Inferior parietal cortex (tissue), 1 donor: Measurements from ENCODE around the gene SLC4A9.
"Not testable (repeated sequence)": the region's sequence is repeated elsewhere in the genome, so short reads cannot be mapped to it uniquely, and the experiment has no call there.

Experiments
- DNase-seq: peaks from one replicate; pipeline ENCODE4 v3.0.0-alpha.2; 2016; ENCODE audit errors: extremely low spot score

Gene SLC4A9

GRCh38 chr5:140338336-140338735, 21.7 kb upstream of the SLC4A9 start:
- DNase-seq: no peak

- no peak for DNase-seq
These were observed 21.1 kb upstream of the SLC4A9 start for GRCh38 chr5:140338908-140339307.

- DNase-seq: no peak
These were observed 20.4 kb upstream of the SLC4A9 start for GRCh38 chr5:140339636-140340035.

- DNase-seq: no peak
These were observed 19.3 kb upstream of the SLC4A9 start for GRCh38 chr5:140340605-140341121.

- peak; percentile 64 for DNase-seq
These were observed 18.4 kb upstream of the SLC4A9 start for GRCh38 chr5:140341591-140341990.

- no peak for DNase-seq
These were observed 17.7 kb upstream of the SLC4A9 start for GRCh38 chr5:140342287-140342686.

GRCh38 chr5:140342896-140343295, 17.1 kb upstream of the SLC4A9 start:
- DNase-seq: no peak

- not testable (repeated sequence) for DNase-seq
These were observed 16.1 kb upstream of the SLC4A9 start for GRCh38 chr5:140343849-140344248.

GRCh38 chr5:140344683-140345423, 15.1 kb upstream of the SLC4A9 start:
- no peak for DNase-seq

GRCh38 chr5:140345919-140346347, 14.1 kb upstream of the SLC4A9 start:
- DNase-seq: peak; percentile 53

GRCh38 chr5:140346348-140347221, 13.4 kb upstream of the SLC4A9 start, which contains the start of gene HBEGF:
HBEGF (minus strand) TSS chr5:140346603; CDS start chr5:140346328, 275 bp downstream.
- DNase-seq: peak; percentile 76

GRCh38 chr5:140347360-140347759, 12.6 kb upstream of the SLC4A9 start:
- no peak for DNase-seq

- no peak for DNase-seq
These were observed 11.9 kb upstream of the SLC4A9 start for GRCh38 chr5:140348104-140348503.

- no peak for DNase-seq
These were observed 10.8 kb upstream of the SLC4A9 start for GRCh38 chr5:140349244-140349643.

- peak; percentile 98 for DNase-seq
These were observed 8.2 kb upstream of the SLC4A9 start for GRCh38 chr5:140351609-140352334.

- DNase-seq: no peak
These were observed 4.4 kb upstream of the SLC4A9 start for GRCh38 chr5:140355546-140355945.

- no peak for DNase-seq
These were observed 2.9 kb upstream of the SLC4A9 start for GRCh38 chr5:140356853-140357725.

GRCh38 chr5:140357726-140358093, 2.3 kb upstream of the SLC4A9 start:
- DNase-seq: peak; percentile 89

- no peak for DNase-seq
These were observed 1.2 kb upstream of the SLC4A9 start for GRCh38 chr5:140358738-140359310.

GRCh38 chr5:140360681-140361479, 886 bp downstream of the SLC4A9 start:
- DNase-seq: no peak
